ENCODE results near the gene SCO2. TPM values are rescaled to one million over a fixed set of nuclear protein-coding genes. Genes with fewer than 3 reads are reported as not detected.
A peak's percentile ranks its signal among the peaks of the same experiment; 100 is the strongest.
"Not testable (repeated sequence)": the region's sequence is repeated elsewhere in the genome, so short reads cannot be mapped to it uniquely, and the experiment has no call there.

SCO2 gene
- total RNA-seq, 1 donor from 2014 or later, result not detected

DNA sequence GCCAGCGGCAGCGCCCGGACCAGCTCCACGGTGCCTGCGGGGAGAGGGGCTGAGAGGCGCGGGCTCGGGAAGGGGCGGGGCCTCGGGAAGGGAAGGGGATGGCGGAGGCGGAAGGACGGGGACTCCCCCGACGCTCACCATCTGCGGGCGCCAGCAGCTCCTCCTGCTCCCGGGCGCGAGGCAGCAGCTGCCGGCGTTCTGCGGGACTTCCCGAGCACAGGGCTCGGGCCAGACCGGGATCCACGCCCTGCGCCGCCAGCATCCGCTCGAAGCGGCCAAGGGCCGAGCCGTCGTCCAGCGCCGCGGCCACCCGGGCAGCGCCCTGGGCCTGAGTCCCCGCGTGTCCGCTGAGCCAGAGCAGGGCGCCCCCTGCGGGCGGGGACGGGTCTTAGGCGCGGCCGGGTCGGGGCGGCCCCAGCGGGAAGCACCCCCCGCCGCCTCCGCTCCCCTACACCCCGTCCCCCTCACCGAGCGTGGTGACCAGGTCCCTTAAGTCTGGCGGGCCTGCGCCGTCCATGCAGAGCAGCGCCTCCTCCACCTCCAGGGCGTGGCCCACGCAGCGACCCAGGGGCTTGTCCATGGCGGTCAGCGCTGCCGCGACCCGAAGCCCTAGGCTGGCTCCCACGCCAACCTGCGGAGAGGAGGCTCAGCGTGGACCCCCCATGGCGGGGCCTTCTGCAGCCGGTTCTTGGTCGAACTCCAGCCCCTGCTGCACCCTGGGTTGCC lies 873 bp upstream of the SCO2 start:
- ATAC-seq (peak; percentile 23), DNase-seq (ENCODE audit: missing footprints) (peak; percentile 92)
- intact Hi-C loops (cut with DNase I), result loop anchor here (5.0 kb wide), 1 partner anchor 96 kb away; no protein-coding TSS in a partner anchor

DNA sequence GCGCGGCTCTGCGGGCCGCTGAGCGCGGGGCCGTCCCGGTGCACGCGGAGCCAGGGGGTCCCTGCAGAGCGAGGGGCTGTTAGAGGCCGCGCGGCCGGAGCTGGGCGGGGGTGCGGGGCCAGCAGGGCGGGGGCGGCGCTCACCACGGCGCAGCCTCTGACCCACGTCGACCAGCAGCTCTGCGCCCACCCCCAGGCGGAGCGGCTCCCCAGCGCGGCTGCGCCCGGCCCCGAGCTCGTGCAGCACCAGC lies 385 bp upstream of the SCO2 start:
- DNase-seq (ENCODE audit: missing footprints) (no peak), ATAC-seq (peak; percentile 16)
- intact Hi-C loops (cut with DNase I), result loop anchor here (5.0 kb wide), 1 partner anchor 97 kb away; no protein-coding TSS in a partner anchor

DNA sequence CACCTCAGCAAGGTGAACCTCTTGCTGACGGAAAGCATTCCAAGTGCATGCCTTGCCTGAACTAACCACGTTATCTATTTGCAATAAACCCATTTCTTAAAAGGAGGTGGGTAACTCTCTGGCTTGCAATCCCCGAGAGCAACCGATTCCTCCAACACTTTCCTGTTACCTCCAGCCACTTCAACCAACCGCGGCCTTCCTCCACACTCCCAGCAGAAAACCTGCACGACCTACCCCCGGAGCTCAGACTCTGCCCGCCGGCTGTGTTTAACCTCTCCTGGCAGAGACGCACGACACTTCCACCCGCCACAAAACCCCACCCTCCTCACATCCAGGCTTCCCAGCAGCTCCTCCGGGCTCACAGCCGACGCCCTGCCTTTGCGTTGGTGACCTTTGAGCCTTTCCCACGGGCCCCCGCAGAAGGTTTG lies 708 bp downstream of the SCO2 start:
- DNase-seq (ENCODE audit: missing footprints) (no peak), ATAC-seq (no peak)
- intact Hi-C loops (cut with DNase I), result loop anchor here (5.0 kb wide), 1 partner anchor 98 kb away; no protein-coding TSS in a partner anchor

DNA sequence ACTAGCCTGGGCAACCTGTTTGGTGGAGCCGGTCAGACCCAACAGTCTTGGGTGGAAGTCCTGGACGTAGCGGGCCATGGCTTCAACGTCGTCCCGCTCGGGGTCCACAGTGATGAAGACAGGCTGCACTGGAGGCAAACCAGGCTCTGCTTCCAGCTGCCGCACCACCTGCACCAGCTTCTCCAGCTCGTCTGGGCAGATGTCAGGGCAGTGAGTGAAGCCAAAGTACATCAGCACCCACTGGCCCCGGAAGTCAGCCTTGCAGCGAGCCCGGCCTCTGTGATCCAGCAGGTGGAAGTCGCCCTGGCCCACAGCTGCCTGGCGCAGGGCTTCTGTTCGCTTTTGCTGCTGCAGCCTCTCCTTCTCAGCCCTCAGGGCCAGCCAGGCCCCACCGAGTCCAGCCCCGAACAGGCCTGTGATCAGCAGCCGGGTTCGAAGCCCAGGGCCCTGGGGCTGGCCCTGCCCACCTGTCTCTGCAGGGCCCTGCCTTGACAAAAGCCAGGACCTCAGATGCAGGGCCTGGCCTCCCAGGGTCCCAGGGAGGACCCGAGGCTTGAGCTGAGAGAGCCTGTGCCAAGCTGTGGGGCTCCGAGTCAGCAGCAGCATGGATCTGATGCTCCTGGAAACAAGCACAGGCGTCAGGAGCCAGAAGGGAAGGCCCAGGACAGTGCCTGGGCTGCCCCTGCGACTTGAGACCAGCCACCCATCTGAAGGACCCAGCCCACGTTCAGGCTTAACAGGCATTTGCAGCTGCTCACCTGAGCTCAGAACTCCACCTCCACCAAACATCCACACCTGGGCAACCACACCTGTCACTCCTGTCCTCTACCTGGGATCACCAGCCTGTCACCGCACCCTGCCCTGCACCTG lies 1.4 kb downstream of the SCO2 start:
- DNase-seq (ENCODE audit: missing footprints), result peak; percentile 55
- intact Hi-C loops (cut with DNase I), result no loop called here
- ATAC-seq, result no peak

DNA sequence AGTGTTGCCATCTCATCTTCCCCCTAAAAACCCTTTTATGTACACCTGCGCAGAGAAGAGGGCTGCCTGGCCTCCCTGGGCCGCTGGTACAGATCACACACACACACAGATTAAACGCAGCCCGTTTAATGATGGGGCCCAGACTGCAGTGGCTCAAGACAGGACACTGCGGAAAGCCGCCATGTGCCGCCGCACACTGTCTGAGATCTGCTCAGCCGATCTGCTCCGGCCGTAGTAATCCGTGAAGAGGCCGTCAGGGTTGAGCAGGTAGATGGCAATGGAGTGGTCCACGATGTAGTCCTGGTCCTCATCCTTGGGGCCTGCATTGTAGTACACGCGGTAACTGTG lies 2.0 kb downstream of the SCO2 start:
- no peak for ATAC-seq
- intact Hi-C loops (cut with DNase I), result no loop called here
- peak; percentile 63 for DNase-seq (ENCODE audit: missing footprints)

DNA sequence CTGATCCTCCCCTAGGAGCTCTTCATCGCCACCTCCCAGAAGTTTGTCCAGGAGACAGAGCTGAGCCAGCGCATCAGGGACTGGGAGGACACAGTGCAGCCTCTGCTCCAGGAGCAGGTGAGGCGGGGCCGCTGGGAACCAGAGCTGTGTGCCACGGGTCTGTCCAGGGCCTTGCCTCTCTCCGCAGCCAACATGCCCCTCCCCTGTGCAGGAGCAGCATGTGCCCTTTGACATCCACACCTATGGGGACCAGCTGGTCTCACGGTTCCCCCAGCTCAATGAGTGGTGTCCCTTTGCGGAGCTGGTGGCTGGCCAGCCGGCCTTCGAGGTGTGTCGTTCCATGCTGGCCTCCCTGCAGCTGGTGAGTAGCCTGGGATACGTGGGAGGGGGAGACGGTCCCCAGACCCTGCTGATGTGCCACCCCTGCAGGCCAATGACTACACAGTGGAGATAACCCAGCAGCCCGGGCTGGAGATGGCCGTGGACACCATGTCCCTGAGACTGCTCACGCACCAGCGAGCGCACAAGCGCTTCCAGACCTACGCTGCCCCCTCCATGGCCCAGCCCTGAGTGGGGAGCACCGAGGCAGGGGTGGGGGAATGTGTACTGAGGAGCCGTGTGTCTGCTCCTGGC lies 2.5 kb downstream of the SCO2 start:
- ATAC-seq (no peak), DNase-seq (ENCODE audit: missing footprints) (peak; percentile 76)
- intact Hi-C loops (cut with DNase I), result no loop called here

DNA sequence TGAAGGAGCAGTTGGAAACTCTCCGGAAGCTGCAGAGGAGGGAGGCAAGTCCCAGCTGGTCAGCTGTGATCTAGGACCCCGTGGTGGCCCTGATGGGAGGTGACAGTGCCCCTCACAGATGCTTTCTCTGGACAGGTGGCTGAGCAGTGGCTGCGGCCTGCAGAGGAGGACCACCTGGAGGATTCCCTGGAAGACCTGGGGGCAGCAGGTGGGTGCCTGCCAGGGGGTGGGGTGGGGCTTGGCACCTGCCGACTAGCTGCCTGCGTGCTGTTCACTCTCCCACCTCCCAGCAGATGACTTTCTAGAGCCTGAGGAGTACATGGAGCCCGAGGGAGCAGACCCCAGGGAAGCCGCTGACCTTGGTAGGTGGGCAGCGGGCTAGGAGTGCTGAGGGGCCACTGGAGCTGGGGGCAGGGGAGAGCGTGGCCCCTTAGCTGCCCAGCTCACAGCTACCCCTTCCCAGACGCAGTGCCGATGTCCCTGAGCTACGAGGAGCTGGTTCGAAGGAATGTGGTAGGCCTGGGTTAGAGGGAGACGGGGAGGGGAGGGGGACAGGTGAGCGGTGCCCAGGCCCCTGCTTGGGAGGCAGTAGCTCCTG lies 3.1 kb downstream of the SCO2 start:
- ATAC-seq, result no peak
- intact Hi-C loops (cut with DNase I), result no loop called here
- DNase-seq (ENCODE audit: missing footprints), result peak; percentile 15

DNA sequence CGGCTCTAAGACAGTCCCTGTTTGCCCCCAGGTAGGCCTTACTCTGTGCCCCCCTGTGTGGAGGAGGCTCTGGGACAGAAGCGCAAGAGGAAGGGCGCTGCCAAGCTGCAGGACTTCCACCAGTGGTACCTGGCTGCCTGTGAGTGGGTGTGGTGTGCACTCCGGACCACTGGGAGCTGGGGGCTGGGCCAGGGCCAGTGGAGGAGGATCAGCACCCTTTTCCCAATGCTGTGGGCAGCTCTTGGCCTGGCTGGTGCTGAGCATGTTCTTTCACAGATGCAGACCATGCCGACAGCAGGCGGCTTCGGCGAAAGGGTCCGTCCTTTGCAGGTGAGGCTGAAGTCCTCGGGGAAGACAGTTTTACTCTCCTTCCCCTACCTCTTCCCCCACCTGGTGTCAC lies 3.7 kb downstream of the SCO2 start:
- DNase-seq (ENCODE audit: missing footprints) (peak; percentile 7), ATAC-seq (no peak)
- intact Hi-C loops (cut with DNase I), result no loop called here

DNA sequence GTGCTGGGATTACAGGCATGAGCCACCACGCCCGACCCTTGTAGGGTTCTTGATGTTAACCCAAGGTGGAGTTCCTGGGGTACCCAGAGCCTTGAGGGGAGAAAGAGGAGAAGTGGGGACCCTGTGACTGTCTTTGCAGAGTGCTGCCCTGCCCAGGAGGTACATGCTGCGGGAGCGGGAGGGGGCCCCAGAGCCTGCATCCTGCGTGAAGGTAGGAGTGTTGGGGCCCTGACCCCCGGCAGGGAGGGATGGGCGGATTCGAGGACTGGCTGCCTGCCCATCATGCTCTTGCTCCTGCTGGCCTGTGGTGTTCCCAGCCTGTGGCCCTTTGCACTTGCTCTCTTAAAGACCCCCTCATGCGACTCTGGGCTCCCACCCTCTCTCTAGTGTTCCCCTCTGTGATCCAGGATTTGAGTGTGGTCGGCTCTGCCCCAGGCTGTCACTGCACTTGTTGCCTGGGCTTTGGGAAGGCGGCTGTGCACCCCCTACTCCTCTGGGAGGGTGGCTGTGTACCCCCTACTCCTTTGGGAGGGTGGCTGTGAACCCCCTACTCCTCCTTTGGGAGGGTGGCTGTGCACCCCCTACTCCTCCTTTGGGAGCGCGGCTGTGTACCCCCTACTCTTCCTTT lies 4.5 kb downstream of the SCO2 start:
- intact Hi-C loops (cut with DNase I), result no loop called here
- DNase-seq (ENCODE audit: missing footprints), result peak; percentile 46
- ATAC-seq, result no peak

DNA sequence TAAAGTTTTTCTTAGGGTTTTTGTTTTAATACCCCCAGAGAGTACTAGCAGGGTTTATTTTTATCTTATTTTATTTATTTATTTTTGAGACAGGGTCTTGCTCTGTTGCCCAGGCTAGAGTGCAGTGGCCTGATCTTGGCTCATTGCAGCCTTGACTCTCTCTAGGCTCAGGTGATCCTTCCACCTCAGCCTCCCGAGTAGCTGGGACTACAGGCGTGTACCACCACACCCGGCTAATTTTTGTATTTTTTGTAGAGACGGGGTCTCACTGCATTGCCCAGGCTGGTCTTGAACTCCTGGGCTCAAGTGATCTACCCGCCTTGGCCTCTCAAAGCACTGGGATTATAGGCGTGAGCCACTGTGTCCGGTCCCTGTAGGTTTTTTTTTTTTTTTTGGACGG lies 5.2 kb downstream of the SCO2 start:
- ATAC-seq; intact Hi-C loops (cut with DNase I); DNase-seq (ENCODE audit: missing footprints): not testable (repeated sequence)

DNA sequence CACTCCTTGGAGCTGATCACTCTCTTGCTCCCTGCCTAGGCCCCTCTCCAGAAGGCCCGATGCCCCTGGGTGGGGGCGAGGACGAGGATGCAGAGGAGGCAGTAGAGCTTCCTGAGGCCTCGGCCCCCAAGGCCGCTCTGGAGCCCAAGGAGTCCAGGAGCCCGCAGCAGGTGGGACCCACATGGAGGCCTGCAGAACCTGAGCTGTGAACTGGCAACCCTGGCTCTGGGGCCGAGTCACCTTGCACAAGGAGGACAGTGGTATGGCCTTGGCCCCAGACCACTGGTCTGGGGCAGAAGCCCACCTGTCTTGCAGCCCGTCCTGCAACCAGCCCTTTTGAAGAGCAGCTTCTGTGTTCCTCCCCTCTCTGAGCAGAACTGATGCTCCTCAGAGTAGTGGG lies 6.2 kb downstream of the SCO2 start:
- DNase-seq (ENCODE audit: missing footprints), result peak; percentile 44
- intact Hi-C loops (cut with DNase I), result no loop called here
- ATAC-seq, result no peak

DNA sequence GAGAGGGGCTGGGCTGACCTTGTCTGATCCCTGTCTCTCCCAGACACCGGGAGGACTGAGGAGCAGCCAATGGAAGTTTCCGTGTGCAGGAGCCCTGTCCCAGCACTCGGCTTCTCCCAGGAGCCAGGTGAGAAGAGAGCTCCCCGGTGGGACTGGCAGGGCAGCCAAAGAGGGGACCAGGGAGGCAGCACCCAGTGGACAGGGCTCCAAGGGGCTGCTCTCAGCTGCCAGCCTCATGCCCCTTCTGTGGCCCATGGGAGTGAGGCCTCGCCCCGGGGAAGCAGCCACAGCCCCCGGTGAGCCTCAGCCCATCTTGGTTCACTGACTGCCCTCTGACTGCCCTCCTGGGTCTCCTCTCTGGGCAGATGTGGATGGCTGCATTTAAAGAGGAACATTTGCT lies 6.8 kb downstream of the SCO2 start:
- peak; percentile 28 for DNase-seq (ENCODE audit: missing footprints)
- no peak for ATAC-seq
- intact Hi-C loops (cut with DNase I), result no loop called here

DNA sequence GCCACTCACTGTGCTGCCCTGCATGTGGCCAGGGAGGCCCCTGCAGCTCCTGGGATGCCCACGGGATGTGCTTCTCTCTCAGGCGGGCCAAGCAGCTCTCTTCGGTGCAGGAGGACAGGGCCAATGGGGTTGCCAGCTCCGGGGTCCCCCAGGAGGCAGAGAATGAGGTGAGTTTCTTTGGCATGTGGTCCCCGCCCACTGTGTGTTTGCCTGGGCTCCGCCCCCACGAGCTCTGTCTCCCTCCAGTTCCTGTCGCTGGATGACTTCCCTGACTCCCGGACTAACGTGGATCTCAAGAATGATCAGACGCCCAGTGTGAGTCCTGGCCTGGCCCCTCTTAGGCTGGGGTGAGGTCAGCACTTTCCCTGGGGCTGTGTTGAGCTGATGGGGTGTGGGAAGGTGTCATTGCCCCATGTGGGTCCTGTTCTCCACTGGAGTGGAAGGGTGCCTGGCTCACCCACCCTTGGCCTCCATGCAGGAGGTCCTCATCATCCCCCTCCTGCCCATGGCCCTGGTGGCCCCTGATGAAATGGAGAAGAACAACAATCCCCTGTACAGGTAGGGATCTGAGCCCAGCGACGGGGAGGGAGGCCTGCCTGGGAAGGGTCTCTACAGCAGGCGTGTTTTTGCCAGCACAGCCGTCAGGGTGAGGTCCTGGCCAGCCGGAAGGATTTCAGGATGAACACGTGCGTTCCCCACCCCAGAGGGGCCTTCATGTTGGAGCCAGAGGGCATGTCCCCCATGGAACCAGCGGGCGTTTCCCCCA lies 7.7 kb downstream of the SCO2 start:
- intact Hi-C loops (cut with DNase I), result no loop called here
- DNase-seq (ENCODE audit: missing footprints) (peak; percentile 64), ATAC-seq (no peak)

DNA sequence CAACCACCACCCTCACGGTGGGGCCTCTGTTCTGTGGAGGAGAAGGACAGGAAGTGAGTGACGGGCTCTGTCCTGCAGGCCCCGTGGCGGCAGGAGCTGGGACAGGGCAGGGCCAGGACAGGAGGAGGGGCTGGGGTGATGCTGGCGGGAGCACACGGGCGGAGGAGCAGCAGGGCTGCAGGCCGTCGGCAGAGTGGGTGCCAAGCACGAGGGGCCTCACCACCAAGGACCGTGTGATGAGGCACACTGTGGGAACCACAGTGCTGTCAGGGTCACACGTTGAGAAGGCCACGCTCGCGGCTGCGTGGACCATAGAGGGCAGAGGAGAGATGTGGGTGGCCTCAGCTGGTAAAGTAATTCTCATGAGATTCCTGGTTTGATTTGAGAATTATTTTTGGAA lies 8.5 kb downstream of the SCO2 start:
- ATAC-seq (no peak), DNase-seq (ENCODE audit: missing footprints) (peak; percentile 22)
- intact Hi-C loops (cut with DNase I), result no loop called here

DNA sequence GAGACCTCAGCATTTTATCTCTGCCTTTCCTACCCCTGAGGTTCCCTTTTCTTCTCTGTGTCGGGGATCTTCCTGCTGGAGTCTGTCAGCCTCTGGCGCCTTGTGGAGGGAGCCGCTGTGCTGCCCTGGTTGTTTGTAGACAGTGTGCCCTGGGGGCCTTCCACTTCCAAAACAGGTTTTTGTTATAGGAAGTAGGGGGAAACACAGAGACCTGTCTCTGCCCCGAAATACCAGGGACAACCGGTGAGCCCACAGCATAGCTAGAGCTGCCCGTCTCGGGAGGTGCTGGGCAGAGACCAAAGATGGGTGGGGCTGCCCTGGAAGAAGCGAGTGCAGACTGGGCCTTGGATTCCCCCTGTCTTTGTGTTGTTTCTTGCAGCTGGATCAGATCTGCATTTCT lies 9.3 kb downstream of the SCO2 start:
- no peak for ATAC-seq
- intact Hi-C loops (cut with DNase I), result no loop called here
- DNase-seq (ENCODE audit: missing footprints), result no peak

DNA sequence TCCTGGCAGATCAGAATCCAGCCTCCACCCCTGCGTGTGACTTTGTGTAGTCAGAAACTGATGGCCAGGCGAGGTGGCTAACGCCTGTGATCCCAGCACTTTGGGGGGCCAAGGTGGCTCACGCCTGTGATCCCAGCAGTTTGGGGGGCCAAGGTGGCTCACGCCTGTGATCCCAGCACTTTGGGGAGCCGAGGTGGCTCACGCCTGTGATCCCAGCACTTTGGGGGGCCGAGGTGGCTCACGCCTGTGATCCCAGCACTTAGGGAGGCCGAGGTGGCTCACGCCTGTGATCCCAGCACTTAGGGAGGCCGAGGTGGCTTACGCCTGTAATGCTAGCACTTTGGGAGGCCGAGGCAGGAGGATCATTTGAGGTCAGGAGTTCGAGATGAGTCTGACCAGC lies 12.2 kb downstream of the SCO2 start:
- intact Hi-C loops (cut with DNase I), result no loop called here
- ATAC-seq (no peak), DNase-seq (ENCODE audit: missing footprints) (peak; percentile 33)

DNA sequence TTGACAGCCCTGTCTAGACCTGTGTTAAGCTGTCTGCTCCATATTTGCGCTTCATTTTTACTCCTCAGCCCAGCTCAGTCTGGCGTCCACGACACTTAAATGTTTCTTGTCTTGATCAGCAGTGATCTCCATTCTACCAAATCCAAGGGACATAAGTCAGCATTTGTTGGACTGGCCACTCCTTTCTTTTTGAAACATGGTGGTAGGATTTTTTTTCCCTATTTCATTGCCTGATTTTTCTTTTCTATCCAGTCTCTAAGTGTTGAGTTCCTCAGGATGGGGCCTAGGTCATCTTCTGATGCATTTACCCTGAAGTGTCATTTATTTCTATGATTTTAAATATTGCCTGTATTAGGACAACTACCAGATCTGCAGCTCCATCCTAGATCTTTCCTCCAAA lies 16.5 kb downstream of the SCO2 start:
- intact Hi-C loops (cut with DNase I), result loop anchor here (5.0 kb wide), 2 partner anchors 73 to 257 kb away; partner anchors contain the start of genes CHKB and HDAC10
- no peak for ATAC-seq
- DNase-seq (ENCODE audit: missing footprints), result no peak
